GM12873 (cell line): ENCODE measurements around the gene CUZD1.

Experiments used
- CTCF ChIP-seq: IDR thresholded peaks from 2 replicates; pipeline ENCODE4 v1.5.1; 2012; ENCODE audit warnings: low read depth, mild to moderate bottlenecking, moderate library complexity, low read length, control low read depth; ENCODE audit not compliant: insufficient read depth; ENCODE audit errors: missing control alignments

Gene CUZD1

GRCh38 chr10:122856902-122857301 lies 11.2 kb upstream of the CUZD1 start:
- TF ChIP-seq CTCF: no peak

- no peak for TF ChIP-seq CTCF
These were observed 10.1 kb upstream of the CUZD1 start for GRCh38 chr10:122855745-122856144.

- no peak for TF ChIP-seq CTCF
These were observed 9.0 kb upstream of the CUZD1 start for GRCh38 chr10:122854648-122855047.

- no peak for TF ChIP-seq CTCF
These were observed 8.1 kb upstream of the CUZD1 start for GRCh38 chr10:122853665-122854313.

GRCh38 chr10:122852261-122852660 lies 6.6 kb upstream of the CUZD1 start:
- no peak for TF ChIP-seq CTCF

- no peak for TF ChIP-seq CTCF
These were observed 5.3 kb upstream of the CUZD1 start for GRCh38 chr10:122850705-122851640.

- TF ChIP-seq CTCF: no peak
These were observed 4.4 kb upstream of the CUZD1 start for GRCh38 chr10:122849900-122850605.
